Measurements from ENCODE around the gene NIM1K. TPM values are rescaled to one million over a fixed set of nuclear protein-coding genes. Genes with fewer than 3 reads are reported as not detected.

Gene NIM1K
- total and polyA plus RNA-seq, 2 donors from 2014 or later: 0.32 to 0.60 TPM

GRCh38 chr5:43244823-43245565, 53.0 kb downstream of the NIM1K start:
- DNase-seq: no peak
- Histone ChIP-seq H3K36me3 (ENCODE audit: control insufficient read depth in 2 of 3, insufficient read depth in 3 of 3, low read length in 3 of 3) (no peaks in the 10 kb centered on the region), H3K9ac (ENCODE audit: low read length in 3 of 3) (no peak overlapping the region), H3K4me3 (ENCODE audit: low read length in 3 of 3) (no peak overlapping the region), H3K9me3 (ENCODE audit: control insufficient read depth in 2 of 3, insufficient read depth in 1 of 3, low read length in 3 of 3) (no peaks in the 10 kb centered on the region), H3K27ac (ENCODE audit: low read depth in 2 of 2, low read length in 2 of 2) (no peak overlapping the region), H3K4me1 (ENCODE audit: control insufficient read depth in 2 of 3, insufficient read depth in 2 of 3, low read depth in 1 of 3, low read length in 3 of 3) (no peaks in the 10 kb centered on the region), H3K27me3 (ENCODE audit: control insufficient read depth, insufficient read depth, low read length) (no peaks in the 10 kb centered on the region)
- no peak for FAIRE-seq
- intact Hi-C loops (cut with DNase I): no loop called here
- TF ChIP-seq CTCF (IDR thresholded peaks at IDR 0.05; ENCODE audit: borderline replicate concordance, extremely low read depth, insufficient read depth): no peak

- H3K27ac ChIP-seq (ENCODE audit: low read depth in 2 of 2, low read length in 2 of 2): no peak overlapping the region
- no peaks in the 10 kb centered on the region for H3K4me1 ChIP-seq (ENCODE audit: control insufficient read depth in 2 of 3, insufficient read depth in 2 of 3, low read depth in 1 of 3, low read length in 3 of 3)
- no peak for FAIRE-seq
- intact Hi-C loops (cut with DNase I): no loop called here
- H3K27me3 ChIP-seq (ENCODE audit: control insufficient read depth, insufficient read depth, low read length): no peaks in the 10 kb centered on the region
- no peaks in the 10 kb centered on the region for H3K9me3 ChIP-seq (ENCODE audit: control insufficient read depth in 2 of 3, insufficient read depth in 1 of 3, low read length in 3 of 3)
- no peaks in the 10 kb centered on the region for H3K36me3 ChIP-seq (ENCODE audit: control insufficient read depth in 2 of 3, insufficient read depth in 3 of 3, low read length in 3 of 3)
- no peak for DNase-seq
- no peak overlapping the region for H3K4me3 ChIP-seq (ENCODE audit: low read length in 3 of 3)
- TF ChIP-seq CTCF (IDR thresholded peaks at IDR 0.05; ENCODE audit: borderline replicate concordance, extremely low read depth, insufficient read depth): no peak
- H3K9ac ChIP-seq (ENCODE audit: low read length in 3 of 3): no peak overlapping the region
Measured at GRCh38 chr5:43245724-43246385, 53.8 kb downstream of the NIM1K start.

- FAIRE-seq: no peak
- no peak overlapping the region for H3K27ac ChIP-seq (ENCODE audit: low read depth in 2 of 2, low read length in 2 of 2)
- DNase-seq: no peak
- no peaks in the 10 kb centered on the region for H3K36me3 ChIP-seq (ENCODE audit: control insufficient read depth in 2 of 3, insufficient read depth in 3 of 3, low read length in 3 of 3)
- no peaks in the 10 kb centered on the region for H3K9me3 ChIP-seq (ENCODE audit: control insufficient read depth in 2 of 3, insufficient read depth in 1 of 3, low read length in 3 of 3)
- H3K27me3 ChIP-seq (ENCODE audit: control insufficient read depth, insufficient read depth, low read length): no peaks in the 10 kb centered on the region
- H3K4me3 ChIP-seq (ENCODE audit: low read length in 3 of 3): no peak overlapping the region
- peaks cover 0 to under 1% (median 0%) of the 10 kb centered on the region in 3 donors for H3K4me1 ChIP-seq (ENCODE audit: control insufficient read depth in 2 of 3, insufficient read depth in 2 of 3, low read depth in 1 of 3, low read length in 3 of 3)
- no peak overlapping the region for H3K9ac ChIP-seq (ENCODE audit: low read length in 3 of 3)
- TF ChIP-seq CTCF (IDR thresholded peaks at IDR 0.05; ENCODE audit: borderline replicate concordance, extremely low read depth, insufficient read depth): no peak
- intact Hi-C loops (cut with DNase I): no loop called here
Measured at GRCh38 chr5:43251754-43252153, 59.7 kb downstream of the NIM1K start.

Data from kidney (tissue), 14 donors.